Loucy (cell line): Measurements from ENCODE around the gene GLRX5.

Experiments
- EZH2phosphoT487 ChIP-seq: fragments of 200-600 bp; IDR thresholded peaks from 2 replicates; pipeline ENCODE4 v1.6.1; 2018; ENCODE audit warnings: antibody characterized with exemption, mild to moderate bottlenecking, moderate library complexity, borderline replicate concordance
- TF ChIP-seq, protein P1 (sequence below): fragments of 200-600 bp; sonication (generic); conservative IDR thresholded peaks from 2 replicates; pipeline ENCODE4 v1.5.1; 2014; ENCODE audit warnings: mild to moderate bottlenecking, antibody characterized with exemption, low read length

DNA sequence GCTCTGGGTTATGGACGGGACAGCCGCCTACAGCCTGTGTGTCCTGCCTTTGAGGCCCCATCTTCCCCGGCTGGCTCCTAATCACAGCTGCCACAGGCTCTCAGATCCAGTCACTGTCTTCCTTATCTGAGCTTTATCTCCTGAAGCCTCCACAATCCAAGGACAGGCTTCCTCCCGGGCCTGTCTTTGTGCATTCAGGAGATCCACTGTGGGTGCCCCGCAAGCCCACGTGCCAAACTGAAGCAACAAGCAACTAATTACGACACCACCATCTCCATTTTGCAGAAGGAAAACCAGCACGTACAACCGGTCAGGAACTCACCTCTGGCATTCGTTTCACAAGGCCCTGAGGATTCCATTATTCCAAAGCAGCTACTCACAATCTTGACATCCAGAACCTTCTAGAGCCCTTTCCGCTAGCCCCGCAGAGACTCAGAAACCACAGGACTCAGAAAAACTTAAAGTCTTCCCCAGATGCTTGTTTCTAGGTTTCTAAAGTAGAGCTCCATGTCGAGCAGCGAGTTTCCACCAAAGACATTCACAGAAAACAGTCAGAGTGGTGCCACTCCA is 32.4 kb upstream of the GLRX5 start:
- TF ChIP-seq, protein P1, sequence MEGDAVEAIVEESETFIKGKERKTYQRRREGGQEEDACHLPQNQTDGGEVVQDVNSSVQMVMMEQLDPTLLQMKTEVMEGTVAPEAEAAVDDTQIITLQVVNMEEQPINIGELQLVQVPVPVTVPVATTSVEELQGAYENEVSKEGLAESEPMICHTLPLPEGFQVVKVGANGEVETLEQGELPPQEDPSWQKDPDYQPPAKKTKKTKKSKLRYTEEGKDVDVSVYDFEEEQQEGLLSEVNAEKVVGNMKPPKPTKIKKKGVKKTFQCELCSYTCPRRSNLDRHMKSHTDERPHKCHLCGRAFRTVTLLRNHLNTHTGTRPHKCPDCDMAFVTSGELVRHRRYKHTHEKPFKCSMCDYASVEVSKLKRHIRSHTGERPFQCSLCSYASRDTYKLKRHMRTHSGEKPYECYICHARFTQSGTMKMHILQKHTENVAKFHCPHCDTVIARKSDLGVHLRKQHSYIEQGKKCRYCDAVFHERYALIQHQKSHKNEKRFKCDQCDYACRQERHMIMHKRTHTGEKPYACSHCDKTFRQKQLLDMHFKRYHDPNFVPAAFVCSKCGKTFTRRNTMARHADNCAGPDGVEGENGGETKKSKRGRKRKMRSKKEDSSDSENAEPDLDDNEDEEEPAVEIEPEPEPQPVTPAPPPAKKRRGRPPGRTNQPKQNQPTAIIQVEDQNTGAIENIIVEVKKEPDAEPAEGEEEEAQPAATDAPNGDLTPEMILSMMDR: no peak
- TF ChIP-seq EZH2phosphoT487: no peak
